Esophagus muscularis mucosa (tissue), 3 donors: ENCODE results near the gene PIP4K2B.

Experiments used
- CTCF ChIP-seq, 3 experiments: fragments of 200-600 bp in 2 of 3; fragments of 450-650 bp in 1 of 3; sonication (generic) in 2 of 3; IDR thresholded peaks; one replicate each; pipeline ENCODE4 v1.5.1; 2017 to 2019; ENCODE audit warnings: antibody characterized with exemption in 3 of 3, mild to moderate bottlenecking in 2 of 3, moderate library complexity in 1 of 3
- POLR2A ChIP-seq: fragments of 450-650 bp; IDR thresholded peaks from one replicate; pipeline ENCODE4 v1.6.1; 2017; ENCODE audit warnings: antibody characterized with exemption, moderate library complexity, mild to moderate bottlenecking, low read depth

- TF ChIP-seq CTCF (IDR thresholded peaks at IDR 0.05) (no peak), POLR2A (no peak)
Measured at GRCh38 chr17:38733282-38733981, 65.9 kb downstream of the PIP4K2B start.
